ENCODE data around the gene RRP1B.

RRP1B gene

DNA sequence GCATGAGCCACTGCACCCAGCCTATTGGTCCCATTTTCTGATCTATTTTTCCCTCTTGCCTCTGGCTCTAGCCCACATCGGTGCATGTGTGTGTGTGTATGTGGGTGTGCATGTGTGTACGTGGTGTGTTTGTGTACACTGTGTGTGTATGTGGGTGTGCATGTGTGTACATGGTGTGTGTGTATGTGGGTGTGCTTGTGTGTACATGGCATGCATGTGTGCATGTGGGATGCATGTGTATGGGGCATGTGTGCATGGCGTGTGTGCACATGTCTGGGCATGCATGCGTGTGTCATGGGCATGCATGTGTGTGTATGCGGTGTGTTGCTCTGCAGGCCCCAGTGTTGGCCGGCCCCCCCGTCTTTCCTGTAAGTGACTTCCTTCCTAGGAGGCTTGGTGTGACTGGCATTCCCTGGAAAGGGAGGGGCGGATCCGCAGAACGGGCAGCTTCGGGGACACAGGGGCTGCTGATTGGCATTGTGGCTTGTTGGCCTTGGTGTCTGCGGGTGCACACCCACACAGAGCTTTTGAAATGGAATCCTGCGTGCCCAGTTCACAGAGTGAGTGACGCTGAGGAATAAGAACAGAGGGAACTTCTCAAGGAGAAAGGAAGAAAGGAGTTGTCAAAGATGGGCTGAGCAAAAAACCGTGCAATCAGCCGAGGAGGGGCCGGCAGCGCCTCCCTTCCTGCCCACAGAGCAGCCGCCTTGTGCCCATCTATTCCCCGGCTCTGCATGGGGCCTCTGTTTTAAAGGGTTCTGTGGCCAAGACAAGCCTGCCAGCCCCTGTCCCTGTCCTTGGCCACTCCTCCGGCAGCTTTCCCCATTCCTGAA, 67.5 kb downstream of the RRP1B start:
- DNase-seq, result no peak

DNA sequence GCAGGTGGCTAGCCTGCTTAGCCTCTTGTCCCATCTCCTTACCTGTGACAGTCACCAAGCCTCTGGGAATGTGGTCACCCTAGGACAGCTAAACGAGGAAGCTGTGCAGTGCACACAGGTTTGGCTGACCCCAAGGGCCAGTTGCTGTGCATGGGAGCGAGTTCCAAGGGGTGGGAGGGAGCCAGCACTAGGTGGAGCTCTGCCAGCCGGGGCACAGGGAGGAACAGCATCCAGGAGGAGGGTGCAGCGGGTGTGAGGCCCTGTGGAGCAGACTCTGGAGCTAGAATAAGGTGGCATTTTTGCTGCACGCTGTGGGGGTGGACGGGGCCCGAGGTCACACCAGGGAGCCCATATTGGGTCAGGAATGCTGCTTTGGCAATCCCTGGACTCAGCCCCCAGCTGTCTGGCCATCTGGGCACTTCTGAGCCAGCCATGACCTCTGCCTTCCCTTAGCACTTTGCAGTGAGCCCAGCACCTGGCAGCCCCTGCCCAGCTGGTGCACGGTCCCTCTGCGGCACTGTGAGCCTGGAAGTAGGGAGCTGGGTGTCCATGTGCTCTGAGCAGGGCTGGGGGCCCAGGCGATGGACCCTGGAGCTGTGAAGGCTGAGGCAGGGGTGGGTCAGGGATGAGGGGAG, 68.3 kb downstream of the RRP1B start:
- no peak for DNase-seq

DNA sequence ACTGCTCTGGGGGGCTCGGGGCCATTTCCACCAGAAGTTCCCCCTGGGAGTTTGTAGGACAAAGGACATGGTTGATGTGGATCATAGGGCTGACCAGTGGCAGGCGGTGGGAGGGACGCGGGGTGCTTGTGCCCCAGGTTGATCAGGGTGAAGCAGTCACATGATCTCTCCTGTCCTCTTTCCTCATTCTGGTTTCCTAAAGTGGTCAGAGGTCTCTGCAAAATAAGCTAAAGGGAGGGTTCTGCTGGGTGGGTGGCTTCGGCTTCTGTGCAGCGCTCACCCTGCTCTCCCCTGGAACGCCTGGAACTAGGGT, 68.8 kb downstream of the RRP1B start:
- DNase-seq, result no peak

DNA sequence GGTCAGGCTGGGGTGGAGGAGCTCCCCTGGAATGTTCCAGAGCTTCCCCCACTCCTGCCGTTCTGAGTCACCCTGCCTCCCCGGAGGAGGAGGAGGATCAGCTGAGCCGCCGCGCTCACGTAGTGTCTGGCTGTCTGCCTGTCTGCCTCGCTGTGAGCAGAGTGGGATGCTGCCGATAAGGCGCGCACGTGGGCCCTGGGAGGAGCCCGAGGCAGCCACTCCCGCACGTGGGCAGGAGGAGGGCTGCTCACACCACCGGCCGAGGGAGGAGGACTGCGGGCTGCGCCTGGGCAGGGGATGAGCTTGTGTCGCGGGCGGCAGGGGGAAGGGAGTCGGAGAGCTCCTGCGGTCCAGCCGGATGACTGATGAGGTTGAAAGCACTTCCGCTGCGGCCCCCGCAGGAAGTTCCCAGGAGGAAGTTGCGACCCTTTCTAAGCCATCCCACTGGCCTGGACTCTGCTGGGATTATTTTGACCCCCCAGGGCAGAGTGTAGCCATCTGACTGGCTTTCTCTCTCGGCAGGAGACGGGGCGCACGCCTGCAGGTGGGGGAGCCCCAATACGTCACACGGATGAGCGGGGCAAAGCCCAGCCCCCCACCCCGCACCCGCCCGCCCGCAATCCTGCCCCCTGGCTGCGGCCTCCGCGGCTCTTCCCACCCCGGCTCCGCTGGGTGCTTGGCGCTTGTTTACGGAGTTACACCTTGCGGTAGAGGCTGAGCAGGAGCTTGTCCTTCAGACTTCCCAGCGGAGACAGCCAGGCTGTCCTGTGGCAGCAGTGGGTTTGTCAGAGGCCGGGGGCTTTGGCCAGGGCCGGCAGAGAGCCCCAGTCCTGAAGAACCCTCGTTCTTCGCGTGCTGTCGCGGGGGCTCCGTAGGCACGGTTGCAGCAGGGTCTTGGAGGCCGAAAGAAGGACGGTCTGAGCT, 69.4 kb downstream of the RRP1B start:
- peak; percentile 86 for DNase-seq

DNA sequence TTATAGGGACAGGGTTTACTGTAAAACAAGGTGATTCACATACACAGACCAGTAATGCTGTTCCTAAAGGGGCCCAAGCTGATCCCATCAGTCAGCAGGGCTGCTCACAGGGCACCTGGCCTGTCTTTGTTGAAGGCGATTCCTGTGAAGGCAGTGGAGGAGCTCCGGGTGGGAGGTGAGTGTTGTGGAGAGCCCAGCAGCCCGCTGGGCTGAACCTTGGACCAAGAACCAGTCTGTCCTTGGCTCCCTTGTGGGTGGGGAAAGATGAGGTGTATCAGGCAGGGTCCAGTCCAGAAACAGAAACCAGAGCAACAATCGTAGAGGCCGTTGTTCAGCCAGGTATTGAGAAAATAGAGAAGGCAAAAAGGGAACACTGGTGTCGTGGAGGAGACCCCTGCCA, 72.1 kb downstream of the RRP1B start:
- DNase-seq, result no peak

DNA sequence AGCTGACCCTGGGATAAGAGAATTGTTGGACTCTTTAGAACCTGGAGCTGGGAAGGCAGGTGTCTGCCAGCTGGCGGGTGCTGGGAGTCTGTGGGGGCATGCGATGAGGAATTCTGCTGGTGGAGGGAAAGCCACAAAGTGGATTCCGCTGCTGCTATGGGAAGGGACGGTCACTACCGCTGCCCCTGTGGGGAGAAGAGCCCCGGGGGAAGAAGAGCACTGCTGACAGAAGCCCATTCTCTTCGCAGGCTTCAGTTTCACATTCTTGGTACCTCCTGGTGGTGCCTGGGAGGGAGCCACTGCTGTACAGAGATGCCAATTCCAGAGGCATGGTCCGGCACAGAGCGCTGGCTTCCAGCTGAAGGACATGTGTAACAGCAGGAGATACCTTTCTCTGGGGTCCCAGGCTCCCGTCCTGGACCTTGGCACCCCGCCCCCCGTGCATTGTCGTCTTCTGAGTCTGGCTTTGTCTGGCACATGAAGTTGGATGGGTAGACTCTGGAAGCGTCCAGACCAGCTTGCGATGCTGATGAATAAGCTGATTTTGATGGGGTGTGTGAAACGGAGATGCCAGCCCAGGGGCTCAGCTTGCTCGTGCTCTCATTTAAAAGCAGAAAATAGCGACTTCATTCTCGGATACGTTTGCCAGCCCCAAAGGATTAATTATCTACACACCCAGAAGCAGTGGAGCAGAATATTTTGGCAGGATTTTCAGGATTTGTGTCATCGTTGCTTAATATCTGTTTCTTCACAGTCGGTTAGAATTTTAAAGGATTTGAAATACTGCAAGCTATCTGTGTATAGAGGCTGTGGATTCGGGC, 72.7 kb downstream of the RRP1B start:
- no peak for DNase-seq

DNA sequence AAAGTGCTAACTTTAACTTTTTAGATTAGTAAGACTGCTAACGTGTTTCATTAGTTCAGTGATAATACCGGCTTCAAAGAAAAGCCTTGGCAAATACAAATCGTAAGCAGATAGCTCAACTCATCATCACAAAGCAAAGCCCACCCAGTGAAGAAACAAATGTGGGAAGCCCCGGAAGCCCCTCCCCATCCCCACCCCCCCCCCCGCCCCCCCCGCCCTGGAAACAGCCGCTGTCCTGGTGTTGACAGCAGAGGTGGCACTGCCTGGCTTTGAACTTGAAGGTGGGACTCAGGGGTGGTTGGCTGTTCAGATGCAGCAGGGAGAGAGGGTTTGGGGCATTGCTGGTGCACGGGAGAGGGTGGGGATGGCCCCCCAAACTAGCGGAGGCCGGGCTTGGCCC, 73.7 kb downstream of the RRP1B start:
- peak; percentile 30 for DNase-seq

DNA sequence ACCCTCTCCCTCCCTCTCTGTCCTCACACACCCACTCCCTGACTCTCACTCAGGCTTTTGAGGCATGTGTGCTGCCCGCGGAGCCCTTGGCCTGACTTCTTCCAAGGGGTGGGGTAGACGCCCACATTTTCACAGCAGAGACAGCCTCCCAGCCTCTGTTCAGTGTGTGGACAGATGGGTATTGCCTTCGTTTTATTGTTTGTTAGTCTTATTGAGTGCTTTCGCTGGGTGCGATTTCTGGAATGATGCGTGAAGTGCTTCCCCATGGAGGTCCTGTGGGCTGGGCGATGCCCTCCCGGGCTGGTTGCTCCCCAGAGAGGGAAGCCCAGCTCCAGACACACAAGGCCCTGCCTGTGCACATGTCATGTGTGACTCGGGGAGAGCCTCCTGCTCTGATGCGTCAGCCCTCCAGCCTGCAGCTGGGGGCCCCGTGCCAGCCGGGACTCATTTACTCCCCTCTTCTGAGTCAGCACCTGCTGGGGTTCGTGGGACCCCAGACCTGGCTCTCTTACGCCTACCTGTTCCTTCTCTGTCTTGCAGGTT, 74.2 kb downstream of the RRP1B start:
- peak; percentile 45 for DNase-seq

DNA sequence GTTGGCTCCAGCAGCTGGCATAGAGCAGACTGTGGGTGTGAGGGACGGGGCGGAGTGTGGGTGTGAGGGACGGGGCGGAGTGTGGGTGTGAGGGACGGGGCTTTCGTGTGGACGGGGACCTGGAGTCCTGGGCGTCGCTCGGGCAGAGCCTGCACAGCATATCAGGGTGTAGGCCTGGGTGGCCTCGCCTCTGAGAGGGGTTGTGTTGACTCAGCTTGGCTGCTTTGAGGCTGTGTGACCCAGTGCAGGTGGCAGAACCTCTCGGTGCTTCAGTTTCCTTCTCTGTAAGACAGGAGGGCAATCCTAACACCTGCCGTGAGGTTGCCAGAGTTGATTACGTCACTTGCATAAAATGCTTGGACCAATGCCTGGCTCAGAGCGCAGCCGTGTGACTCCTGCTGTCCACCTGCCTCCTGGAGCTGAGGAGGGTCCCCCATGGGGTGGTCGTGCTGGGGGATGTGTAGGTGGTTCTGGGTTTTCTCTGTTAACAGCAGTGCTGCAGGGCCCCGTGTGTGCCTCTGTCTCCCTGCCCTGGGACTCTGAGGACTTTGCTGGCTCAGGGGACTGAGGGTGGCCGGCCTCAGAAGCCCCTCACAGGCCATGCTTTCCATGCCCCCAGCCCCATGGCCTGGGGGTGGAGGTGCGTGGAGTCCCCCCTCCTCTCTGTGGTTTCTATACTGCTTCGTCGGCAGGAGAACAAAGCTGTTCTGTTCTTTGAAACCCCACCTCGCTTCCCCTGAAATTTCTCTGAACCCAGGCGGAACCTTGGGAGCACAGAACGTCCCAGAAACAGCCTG, 75.0 kb downstream of the RRP1B start:
- no peak for DNase-seq

DNA sequence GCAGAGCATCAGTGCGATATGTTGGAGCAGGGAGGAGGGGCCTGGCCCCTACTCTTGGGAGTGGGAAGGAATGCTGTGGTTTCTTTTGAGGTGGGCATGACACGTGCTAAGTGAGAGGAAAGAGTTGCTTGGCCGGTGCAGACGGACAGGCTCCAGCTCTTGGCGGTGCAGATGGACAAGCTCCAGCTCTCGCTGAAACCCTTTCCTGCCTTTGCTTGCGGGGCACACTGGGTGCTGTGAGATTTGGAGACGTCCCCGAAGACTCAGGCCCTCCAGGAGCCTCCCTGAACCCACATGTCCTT, 75.5 kb downstream of the RRP1B start:
- no peak for DNase-seq

DNA sequence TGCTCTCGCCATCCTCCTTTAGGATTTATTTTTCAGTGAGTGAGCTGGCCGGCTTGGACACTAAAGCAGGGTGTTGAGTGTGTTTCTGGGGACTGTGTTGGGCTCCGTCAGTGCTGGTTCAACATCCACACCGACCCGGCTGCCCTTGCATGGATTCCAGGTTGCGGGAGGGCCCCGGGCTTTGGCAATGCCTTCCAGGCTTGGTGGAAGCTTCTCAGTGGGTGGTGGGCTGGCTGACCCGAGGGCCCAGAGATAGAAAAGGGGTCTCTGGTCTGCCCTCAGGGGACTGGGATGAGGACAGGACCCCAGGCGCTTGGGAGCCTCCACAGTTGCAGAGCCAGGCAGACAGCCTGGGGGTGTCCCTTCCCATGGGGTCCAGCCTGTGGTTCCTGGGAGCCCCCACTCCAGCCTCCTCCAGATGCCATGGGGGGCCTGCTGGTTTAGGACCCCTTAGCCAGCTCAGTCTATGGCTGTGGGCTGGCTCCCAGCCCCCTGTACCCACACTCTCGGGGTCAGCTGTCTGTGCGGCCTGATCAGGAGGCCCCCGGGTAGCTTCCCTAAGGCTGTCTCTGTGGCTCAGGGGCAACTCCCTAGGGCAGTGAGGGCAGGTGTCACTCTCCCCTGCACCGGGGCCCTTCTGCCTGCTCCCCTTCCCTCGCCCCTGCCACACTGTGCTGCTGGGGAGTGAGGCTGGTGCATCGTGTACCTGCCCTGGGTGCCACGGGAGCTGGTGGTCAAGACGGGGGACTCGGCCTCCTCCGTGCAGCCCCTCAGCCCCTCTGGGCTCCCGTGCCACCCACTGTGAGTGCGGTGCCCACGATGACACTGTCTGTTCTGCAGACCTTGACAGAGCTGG, 76.1 kb downstream of the RRP1B start:
- no peak for DNase-seq

DNA sequence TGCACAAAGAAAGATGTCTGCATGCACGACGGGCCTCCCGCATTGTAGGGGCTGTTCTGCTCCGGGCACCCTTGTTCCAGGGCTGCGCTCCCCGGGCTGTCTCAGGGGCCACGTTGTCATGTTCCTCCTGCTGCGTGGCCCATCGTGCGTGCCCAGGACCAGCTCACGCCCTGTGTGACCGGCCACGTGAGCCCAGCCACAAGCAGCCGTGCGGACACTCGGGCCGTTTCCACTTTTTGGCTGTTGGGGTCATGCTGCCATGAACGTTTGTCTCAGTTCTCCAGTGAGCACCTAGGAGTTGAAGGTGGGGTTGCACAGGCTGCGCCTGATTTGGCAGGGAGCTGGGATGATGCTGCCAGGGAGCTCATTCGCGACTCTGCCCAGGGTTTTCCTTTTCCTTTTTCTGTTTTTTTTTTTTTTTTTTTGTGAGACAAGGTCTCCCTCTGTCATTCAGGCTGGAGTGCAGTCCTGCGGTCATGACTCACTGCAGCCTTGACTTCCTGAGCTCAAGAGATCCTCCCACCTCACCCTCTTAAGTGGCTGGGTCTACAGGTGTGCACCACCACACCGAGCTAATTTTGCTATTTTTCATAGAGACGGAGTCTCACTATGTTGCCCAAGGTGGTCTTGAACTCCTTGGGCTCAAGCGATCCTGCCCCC, 77.0 kb downstream of the RRP1B start:
- DNase-seq, result no peak

DNA sequence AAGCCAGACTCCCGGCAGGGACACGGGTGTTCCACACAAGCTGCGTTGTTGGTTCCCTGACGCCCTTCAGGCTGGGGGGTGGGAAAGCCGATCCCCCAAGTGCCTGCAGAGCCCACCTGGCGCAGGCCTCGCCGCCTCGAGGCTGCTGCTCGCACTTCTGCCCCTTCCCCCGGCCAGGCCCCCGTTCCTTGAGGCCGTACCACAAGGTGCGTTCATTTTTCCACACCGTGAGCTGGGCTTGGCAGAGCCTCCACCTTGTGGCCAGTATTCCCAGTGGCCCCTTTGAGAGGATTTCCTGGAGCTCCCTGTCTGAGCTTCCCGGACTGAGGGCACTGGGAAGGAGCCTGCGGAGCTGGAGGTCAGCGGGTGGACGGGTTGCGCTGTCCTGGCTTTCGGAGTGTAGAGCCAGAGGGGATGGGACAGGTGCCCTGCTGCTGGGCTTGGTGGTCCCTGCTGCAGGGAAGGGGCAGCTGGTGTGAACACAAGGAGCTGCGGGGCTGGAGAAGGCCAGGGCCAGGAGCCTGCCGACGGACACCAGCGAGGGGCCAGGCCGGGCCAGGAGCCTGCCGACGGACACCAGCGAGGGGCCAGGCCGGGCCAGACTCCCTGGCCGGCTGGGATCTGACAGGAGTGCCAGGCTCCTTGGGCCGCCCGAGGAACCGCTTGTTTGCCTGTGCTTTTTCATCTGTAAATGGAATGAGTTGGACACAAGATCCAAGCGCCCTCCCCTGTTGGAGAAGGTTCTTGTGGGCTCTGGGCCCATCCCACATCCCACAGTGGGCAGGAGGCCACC, 78.0 kb downstream of the RRP1B start:
- no peak for DNase-seq

DNA sequence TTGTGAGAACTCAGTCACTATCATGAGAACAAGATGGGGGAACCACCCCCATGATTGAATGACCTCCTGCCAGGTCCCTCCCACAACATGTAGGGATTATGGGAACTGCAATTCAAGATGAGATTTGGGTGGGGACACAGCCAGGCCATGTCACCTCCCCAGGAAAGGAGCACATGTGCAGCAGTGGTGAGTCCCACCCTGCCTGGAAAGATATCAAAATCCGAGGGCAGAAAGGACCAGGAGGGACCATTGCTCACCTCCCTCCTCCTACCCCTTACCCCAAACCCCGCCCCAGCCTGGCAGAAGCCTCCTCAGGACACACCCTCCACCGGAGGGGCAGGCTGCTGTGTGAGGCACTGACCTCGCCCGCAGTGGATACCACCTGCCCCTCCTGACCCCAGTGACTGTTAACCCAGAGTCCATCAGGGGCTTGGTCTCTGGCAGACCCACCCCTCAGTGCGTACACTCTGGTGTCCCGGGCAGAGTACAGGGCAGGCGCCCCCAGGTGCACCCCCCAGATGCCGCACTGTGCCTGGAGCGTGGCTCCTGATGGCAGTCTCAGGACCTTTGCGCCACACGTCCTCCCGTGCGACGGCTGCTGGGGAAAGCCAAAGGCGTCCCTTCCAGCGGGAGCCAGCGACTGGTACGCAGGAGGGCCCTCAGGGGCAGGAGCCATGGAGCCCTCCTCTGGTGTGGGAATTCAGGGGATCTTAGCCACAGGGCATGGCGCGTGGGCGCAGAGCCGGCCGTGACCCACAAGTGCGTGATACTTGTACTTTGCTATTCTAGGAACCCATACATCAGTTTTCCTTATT, 80.5 kb downstream of the RRP1B start:
- DNase-seq, result no peak

DNA sequence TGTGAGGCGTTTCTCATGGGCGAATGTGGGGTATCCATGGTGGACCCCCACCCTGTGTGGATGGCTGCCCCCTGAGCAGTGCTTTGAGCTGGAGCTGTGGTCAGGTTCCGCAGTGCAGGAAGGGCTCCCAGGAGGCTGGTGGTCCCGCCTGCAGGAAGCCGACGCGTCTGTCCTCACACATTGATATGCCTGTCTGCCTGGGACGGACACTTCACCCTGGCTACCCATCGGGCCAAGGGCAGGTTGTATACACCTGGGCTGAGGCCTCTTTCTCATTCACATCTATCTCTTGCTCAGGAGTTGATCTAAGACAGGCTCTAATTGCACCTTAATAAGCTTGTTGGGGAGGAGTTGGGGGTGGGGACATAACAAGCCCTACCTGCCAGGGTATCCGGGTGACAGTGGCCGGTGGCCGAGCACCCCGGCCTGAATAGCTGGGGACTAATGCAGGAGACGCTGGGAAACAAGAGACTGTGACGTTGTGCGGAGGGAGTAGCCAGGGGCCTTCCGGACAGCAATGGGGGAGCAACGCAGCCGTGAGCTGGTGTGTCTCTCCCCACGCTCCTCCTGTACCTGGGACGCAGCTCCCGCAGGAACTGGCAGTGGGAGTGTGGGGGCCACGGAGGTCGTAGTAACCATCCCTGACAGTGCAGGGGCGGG, 81.3 kb downstream of the RRP1B start:
- no peak for DNase-seq

DNA sequence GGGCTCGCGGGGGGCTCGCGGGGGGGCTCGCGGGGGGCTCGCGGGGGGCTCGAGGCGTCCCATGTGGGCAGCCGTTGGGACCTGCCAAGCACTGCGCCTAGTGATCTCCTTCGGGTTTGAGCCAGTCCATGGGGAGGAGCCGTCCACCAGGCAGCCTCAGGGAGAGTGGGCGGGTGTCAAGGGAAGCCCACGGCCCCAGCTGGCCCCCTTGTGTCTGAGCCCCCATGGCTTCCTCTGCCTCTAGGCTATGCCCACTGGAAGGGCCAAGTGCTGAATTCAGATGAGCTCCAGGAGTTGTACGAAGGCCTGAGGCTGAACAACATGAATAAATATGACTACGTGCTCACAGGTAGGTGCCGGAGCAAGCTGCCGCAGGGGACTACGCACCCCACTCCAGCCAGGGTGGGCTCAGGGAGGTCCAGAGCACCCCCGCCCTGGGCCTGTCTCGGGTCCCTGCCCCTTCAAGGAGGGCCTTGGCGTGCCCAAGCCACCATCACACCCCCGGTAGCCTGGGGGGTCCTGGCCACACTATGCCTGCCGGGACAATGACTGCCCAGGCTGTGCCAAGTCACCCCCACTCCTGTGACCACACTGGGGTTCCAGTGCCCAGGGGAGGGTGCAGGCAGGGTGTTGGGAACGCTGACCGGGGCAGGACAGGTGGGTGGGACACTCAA, 82.2 kb downstream of the RRP1B start:
- no peak for DNase-seq

DNA sequence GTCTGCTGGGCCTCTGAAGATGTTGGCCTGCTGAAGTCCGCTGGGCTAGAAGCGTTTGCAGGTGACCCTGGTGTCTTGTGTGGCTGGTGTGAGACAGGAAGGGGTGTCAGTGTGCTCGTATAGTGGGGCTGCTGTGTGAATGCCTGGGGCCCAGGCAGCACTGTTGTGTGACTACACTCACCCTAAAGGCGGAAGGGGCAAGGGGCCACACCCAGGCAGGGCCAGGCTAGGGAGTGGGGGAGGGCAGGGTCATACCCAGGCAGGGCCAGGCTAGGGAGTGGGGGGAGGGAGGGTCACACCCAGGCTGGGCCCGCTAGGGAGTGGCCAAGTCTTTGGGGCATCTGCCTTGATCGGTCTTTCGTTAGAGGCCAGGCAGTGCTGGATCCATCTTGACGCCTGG, 84.6 kb downstream of the RRP1B start:
- DNase-seq, result no peak

All from effector CD4-positive, alpha-beta T cell (primary cell).